Lower leg skin (tissue), 3 donors: ENCODE data around the gene EIF5.

Experiments
- CTCF ChIP-seq, 3 donors: fragments of 450-650 bp; IDR thresholded peaks; one replicate each; pipeline ENCODE4 v1.5.1; 2016; ENCODE audit warnings: antibody characterized with exemption in 3 of 3, mild to moderate bottlenecking in 3 of 3, moderate library complexity in 2 of 3
- POLR2A ChIP-seq, 2 donors: fragments of 450-650 bp; IDR thresholded peaks; one replicate each; pipeline ENCODE4 v1.6.1; 2016 to 2017; ENCODE audit warnings: antibody characterized with exemption in 2 of 2, mild to moderate bottlenecking in 1 of 2, moderate library complexity in 1 of 2

DNA sequence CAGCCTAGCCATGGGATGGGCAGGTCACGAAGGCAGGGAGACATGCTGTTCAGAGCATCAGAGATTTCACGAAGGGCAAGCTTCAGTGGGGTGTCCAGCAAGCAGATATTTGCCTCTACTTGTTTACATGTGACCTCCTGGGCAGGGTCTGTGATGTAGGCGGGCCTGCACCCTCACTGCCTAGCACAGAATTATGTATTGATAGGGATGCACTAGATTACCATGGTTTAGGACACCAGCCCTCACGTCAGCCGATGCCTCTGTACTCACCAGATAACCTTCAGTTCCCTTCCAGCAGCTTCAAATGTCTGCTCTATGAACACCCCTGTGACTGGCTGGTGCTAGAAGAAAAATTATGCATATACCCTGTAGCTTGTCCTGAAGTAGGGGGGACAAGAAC is 5.1 kb upstream of the EIF5 start:
- TF ChIP-seq CTCF (IDR thresholded peaks at IDR 0.05), result no peak
- no peak for TF ChIP-seq POLR2A (IDR thresholded peaks at IDR 0.05)
